HEK293 (cell line): Measurements from ENCODE around the gene RPL9.
A peak's percentile ranks its signal among the peaks of the same experiment; 100 is the strongest.

ENCODE experiments used
- EGR2 ChIP-seq: fragments of 450-650 bp; formaldehyde crosslinking; IDR thresholded peaks from 2 replicates; pipeline ENCODE4 v1.5.1; 2016; ENCODE audit warnings: low read depth, missing biosample characterization, missing genetic modification characterization
- GLI4 ChIP-seq: fragments of 450-650 bp; formaldehyde crosslinking; IDR thresholded peaks from 2 replicates; pipeline ENCODE4 v1.5.1; 2016; ENCODE audit warnings: missing biosample characterization, missing genetic modification characterization
- KLF17 ChIP-seq: fragments of 450-650 bp; formaldehyde crosslinking; IDR thresholded peaks from 2 replicates; pipeline ENCODE4 v1.5.1; 2016; ENCODE audit warnings: missing biosample characterization, missing genetic modification characterization
- OVOL3 ChIP-seq: fragments of 450-650 bp; formaldehyde crosslinking; IDR thresholded peaks from 2 replicates; pipeline ENCODE4 v1.5.1; 2016; ENCODE audit warnings: missing biosample characterization, missing genetic modification characterization
- YY1 ChIP-seq: fragments of 450-650 bp; formaldehyde crosslinking; IDR thresholded peaks from 2 replicates; pipeline ENCODE4 v1.5.1; 2018; ENCODE audit warnings: missing biosample characterization, missing genetic modification characterization
- ZBTB20 ChIP-seq: fragments of 450-650 bp; formaldehyde crosslinking; IDR thresholded peaks from 2 replicates; pipeline ENCODE4 v1.5.1; 2016; ENCODE audit warnings: missing biosample characterization, missing genetic modification characterization
- ZBTB7A ChIP-seq: fragments of 450-650 bp; formaldehyde crosslinking; IDR thresholded peaks from 2 replicates; pipeline ENCODE4 v1.5.1; 2016; ENCODE audit warnings: low read depth, missing biosample characterization, missing genetic modification characterization
- ZEB2 ChIP-seq: fragments of 450-650 bp; formaldehyde crosslinking; IDR thresholded peaks from 2 replicates; pipeline ENCODE4 v1.5.1; 2016; ENCODE audit warnings: missing biosample characterization, missing genetic modification characterization
- ZFHX2 ChIP-seq: fragments of 450-650 bp; formaldehyde crosslinking; conservative IDR thresholded peaks from 2 replicates; pipeline ENCODE4 v1.5.1; 2016; ENCODE audit warnings: missing biosample characterization, missing genetic modification characterization
- ZFP37 ChIP-seq: fragments of 450-650 bp; formaldehyde crosslinking; IDR thresholded peaks from 2 replicates; pipeline ENCODE4 v1.5.1; 2016; ENCODE audit warnings: missing biosample characterization, missing genetic modification characterization
- ZIC2 ChIP-seq: fragments of 450-650 bp; formaldehyde crosslinking; IDR thresholded peaks from 2 replicates; pipeline ENCODE4 v1.5.1; 2016; ENCODE audit warnings: missing biosample characterization, missing genetic modification characterization
- ZNF2 ChIP-seq: fragments of 450-650 bp; formaldehyde crosslinking; IDR thresholded peaks from 2 replicates; pipeline ENCODE4 v1.5.1; 2016; ENCODE audit warnings: missing biosample characterization, missing genetic modification characterization
- ZNF248 ChIP-seq: fragments of 450-650 bp; formaldehyde crosslinking; IDR thresholded peaks from 2 replicates; pipeline ENCODE4 v1.5.1; 2017; ENCODE audit warnings: missing biosample characterization, missing genetic modification characterization
- ZNF324 ChIP-seq: fragments of 450-650 bp; formaldehyde crosslinking; IDR thresholded peaks from 2 replicates; pipeline ENCODE4 v1.5.1; 2016; ENCODE audit warnings: missing biosample characterization, missing genetic modification characterization
- ZNF394 ChIP-seq: fragments of 450-650 bp; formaldehyde crosslinking; IDR thresholded peaks from 2 replicates; pipeline ENCODE4 v1.5.1; 2016; ENCODE audit warnings: missing biosample characterization, missing genetic modification characterization, mild to moderate bottlenecking, moderate library complexity, borderline replicate concordance
- ZNF488 ChIP-seq: fragments of 450-650 bp; formaldehyde crosslinking; IDR thresholded peaks from 2 replicates; pipeline ENCODE4 v1.5.1; 2016; ENCODE audit warnings: missing biosample characterization, missing genetic modification characterization
- ZNF621 ChIP-seq: fragments of 450-650 bp; formaldehyde crosslinking; IDR thresholded peaks from 2 replicates; pipeline ENCODE4 v1.5.1; 2017; ENCODE audit warnings: missing biosample characterization, missing genetic modification characterization
- ZNF660 ChIP-seq: fragments of 450-650 bp; IDR thresholded peaks from 2 replicates; pipeline ENCODE4 v1.5.1; 2018; ENCODE audit warnings: missing biosample characterization, mild to moderate bottlenecking, missing genetic modification characterization
- ZNF692 ChIP-seq: fragments of 450-650 bp; formaldehyde crosslinking; IDR thresholded peaks from 2 replicates; pipeline ENCODE4 v1.5.1; 2016; ENCODE audit warnings: missing biosample characterization, missing genetic modification characterization
- ZNF707 ChIP-seq: fragments of 450-650 bp; formaldehyde crosslinking; IDR thresholded peaks from 2 replicates; pipeline ENCODE4 v1.5.1; 2016; ENCODE audit warnings: missing biosample characterization, missing genetic modification characterization
- ZXDB ChIP-seq: fragments of 450-650 bp; formaldehyde crosslinking; IDR thresholded peaks from 2 replicates; pipeline ENCODE4 v1.5.1; 2016; ENCODE audit warnings: missing biosample characterization, missing genetic modification characterization
- TF ChIP-seq, protein P1 (sequence below): fragments of 450-650 bp; formaldehyde crosslinking; IDR thresholded peaks from 2 replicates; pipeline ENCODE4 v1.5.1; 2016; ENCODE audit warnings: missing biosample characterization, missing genetic modification characterization
- TF ChIP-seq, protein P2 (sequence below): fragments of 450-650 bp; formaldehyde crosslinking; conservative IDR thresholded peaks from 2 replicates; pipeline ENCODE4 v1.5.1; 2016; ENCODE audit warnings: low read depth, missing biosample characterization, missing genetic modification characterization
- TF ChIP-seq, protein P3 (sequence below): fragments of 450-650 bp; formaldehyde crosslinking; IDR thresholded peaks from 2 replicates; pipeline ENCODE4 v1.5.1; 2016; ENCODE audit warnings: missing biosample characterization, missing genetic modification characterization, low read depth
- TF ChIP-seq, protein P4 (sequence below): fragments of 450-650 bp; formaldehyde crosslinking; IDR thresholded peaks from 2 replicates; pipeline ENCODE4 v1.5.1; 2016; ENCODE audit warnings: missing biosample characterization, missing genetic modification characterization
- TF ChIP-seq, protein P5 (sequence below): fragments of 450-650 bp; formaldehyde crosslinking; IDR thresholded peaks from 2 replicates; pipeline ENCODE4 v1.5.1; 2016; ENCODE audit warnings: missing biosample characterization, missing genetic modification characterization

The RPL9 gene

GRCh38 chr4:39458505-39459300 lies at the start of gene RPL9, which contains the start of gene LIAS (continued):
- no peak for TF ChIP-seq ZNF621
- TF ChIP-seq ZNF488 (tag by site-specific recombination) = no peak
- no peak for TF ChIP-seq KLF17
- TF ChIP-seq ZXDB = peak; percentile 97
- TF ChIP-seq, protein P1, sequence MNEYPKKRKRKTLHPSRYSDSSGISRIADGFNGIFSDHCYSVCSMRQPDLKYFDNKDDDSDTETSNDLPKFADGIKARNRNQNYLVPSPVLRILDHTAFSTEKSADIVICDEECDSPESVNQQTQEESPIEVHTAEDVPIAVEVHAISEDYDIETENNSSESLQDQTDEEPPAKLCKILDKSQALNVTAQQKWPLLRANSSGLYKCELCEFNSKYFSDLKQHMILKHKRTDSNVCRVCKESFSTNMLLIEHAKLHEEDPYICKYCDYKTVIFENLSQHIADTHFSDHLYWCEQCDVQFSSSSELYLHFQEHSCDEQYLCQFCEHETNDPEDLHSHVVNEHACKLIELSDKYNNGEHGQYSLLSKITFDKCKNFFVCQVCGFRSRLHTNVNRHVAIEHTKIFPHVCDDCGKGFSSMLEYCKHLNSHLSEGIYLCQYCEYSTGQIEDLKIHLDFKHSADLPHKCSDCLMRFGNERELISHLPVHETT = peak; percentile 20; the same call in 1 of the 2 replicates
- TF ChIP-seq ZNF2 = peak; percentile 57; the same call in 1 of the 2 replicates
- peak; percentile 66; the same call in 1 of the 2 replicates for TF ChIP-seq ZNF324 (tag by site-specific recombination)
- TF ChIP-seq ZFP37 (tag by site-specific recombination) = 0 out of 2 replicates have a peak, but pooled peaks have one; percentile 70
- peak; percentile 40; the same call in 1 of the 2 replicates for TF ChIP-seq OVOL3
- TF ChIP-seq ZNF707 (tag by site-specific recombination) = no peak
- TF ChIP-seq, protein P2, sequence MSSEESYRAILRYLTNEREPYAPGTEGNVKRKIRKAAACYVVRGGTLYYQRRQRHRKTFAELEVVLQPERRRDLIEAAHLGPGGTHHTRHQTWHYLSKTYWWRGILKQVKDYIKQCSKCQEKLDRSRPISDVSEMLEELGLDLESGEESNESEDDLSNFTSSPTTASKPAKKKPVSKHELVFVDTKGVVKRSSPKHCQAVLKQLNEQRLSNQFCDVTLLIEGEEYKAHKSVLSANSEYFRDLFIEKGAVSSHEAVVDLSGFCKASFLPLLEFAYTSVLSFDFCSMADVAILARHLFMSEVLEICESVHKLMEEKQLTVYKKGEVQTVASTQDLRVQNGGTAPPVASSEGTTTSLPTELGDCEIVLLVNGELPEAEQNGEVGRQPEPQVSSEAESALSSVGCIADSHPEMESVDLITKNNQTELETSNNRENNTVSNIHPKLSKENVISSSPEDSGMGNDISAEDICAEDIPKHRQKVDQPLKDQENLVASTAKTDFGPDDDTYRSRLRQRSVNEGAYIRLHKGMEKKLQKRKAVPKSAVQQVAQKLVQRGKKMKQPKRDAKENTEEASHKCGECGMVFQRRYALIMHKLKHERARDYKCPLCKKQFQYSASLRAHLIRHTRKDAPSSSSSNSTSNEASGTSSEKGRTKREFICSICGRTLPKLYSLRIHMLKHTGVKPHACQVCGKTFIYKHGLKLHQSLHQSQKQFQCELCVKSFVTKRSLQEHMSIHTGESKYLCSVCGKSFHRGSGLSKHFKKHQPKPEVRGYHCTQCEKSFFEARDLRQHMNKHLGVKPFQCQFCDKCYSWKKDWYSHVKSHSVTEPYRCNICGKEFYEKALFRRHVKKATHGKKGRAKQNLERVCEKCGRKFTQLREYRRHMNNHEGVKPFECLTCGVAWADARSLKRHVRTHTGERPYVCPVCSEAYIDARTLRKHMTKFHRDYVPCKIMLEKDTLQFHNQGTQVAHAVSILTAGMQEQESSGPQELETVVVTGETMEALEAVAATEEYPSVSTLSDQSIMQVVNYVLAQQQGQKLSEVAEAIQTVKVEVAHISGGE (tag by site-specific recombination) = peak; percentile 16; the same call in 1 of the 2 replicates
- peak; percentile 78 for TF ChIP-seq ZNF692 (tag by site-specific recombination)
- 0 out of 2 replicates have a peak, but pooled peaks have one; percentile 19 for TF ChIP-seq GLI4 (tag by site-specific recombination)
- peak; percentile 96 for TF ChIP-seq ZBTB20 (tag by site-specific recombination)
- 0 out of 2 replicates have a peak, but pooled peaks have one; percentile 51 for TF ChIP-seq ZBTB7A
- TF ChIP-seq EGR2 (tag by site-specific recombination) = peak; percentile 30; the same call in 1 of the 2 replicates
- TF ChIP-seq, protein P3, sequence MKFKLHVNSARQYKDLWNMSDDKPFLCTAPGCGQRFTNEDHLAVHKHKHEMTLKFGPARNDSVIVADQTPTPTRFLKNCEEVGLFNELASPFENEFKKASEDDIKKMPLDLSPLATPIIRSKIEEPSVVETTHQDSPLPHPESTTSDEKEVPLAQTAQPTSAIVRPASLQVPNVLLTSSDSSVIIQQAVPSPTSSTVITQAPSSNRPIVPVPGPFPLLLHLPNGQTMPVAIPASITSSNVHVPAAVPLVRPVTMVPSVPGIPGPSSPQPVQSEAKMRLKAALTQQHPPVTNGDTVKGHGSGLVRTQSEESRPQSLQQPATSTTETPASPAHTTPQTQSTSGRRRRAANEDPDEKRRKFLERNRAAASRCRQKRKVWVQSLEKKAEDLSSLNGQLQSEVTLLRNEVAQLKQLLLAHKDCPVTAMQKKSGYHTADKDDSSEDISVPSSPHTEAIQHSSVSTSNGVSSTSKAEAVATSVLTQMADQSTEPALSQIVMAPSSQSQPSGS (tag by site-specific recombination) = peak; percentile 98
- TF ChIP-seq ZNF660 (tag by site-specific recombination) = peak; percentile 5; the same call in 1 of the 2 replicates
- TF ChIP-seq, protein P4, sequence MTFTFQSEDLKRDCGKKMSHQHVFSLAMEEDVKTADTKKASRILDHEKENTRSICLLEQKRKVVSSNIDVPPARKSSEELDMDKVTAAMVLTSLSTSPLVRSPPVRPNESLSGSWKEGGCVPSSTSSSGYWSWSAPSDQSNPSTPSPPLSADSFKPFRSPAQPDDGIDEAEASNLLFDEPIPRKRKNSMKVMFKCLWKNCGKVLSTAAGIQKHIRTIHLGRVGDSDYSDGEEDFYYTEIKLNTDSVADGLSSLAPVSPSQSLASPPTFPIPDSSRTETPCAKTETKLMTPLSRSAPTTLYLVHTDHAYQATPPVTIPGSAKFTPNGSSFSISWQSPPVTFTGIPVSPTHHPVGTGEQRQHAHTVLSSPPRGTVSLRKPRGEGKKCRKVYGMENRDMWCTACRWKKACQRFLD (tag by site-specific recombination) = no peak
- no peak for TF ChIP-seq ZNF248 (tag by site-specific recombination)
- no peak for TF ChIP-seq ZEB2 (tag by site-specific recombination)
- peak; percentile 66 for TF ChIP-seq YY1 (tag by site-specific recombination)
- peak; percentile 39 for TF ChIP-seq ZFHX2 (tag by site-specific recombination)
- TF ChIP-seq ZIC2 (tag by site-specific recombination) = peak; percentile 65
- TF ChIP-seq, protein P5, sequence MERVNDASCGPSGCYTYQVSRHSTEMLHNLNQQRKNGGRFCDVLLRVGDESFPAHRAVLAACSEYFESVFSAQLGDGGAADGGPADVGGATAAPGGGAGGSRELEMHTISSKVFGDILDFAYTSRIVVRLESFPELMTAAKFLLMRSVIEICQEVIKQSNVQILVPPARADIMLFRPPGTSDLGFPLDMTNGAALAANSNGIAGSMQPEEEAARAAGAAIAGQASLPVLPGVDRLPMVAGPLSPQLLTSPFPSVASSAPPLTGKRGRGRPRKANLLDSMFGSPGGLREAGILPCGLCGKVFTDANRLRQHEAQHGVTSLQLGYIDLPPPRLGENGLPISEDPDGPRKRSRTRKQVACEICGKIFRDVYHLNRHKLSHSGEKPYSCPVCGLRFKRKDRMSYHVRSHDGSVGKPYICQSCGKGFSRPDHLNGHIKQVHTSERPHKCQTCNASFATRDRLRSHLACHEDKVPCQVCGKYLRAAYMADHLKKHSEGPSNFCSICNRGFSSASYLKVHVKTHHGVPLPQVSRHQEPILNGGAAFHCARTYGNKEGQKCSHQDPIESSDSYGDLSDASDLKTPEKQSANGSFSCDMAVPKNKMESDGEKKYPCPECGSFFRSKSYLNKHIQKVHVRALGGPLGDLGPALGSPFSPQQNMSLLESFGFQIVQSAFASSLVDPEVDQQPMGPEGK (tag by site-specific recombination) = 0 out of 2 replicates have a peak, but pooled peaks have one; percentile 16
- TF ChIP-seq ZNF394 (tag by site-specific recombination) = peak; percentile 46; the same call in 1 of the 2 replicates
